Measurements from ENCODE around the gene SPART. TPM values are rescaled to one million over a fixed set of nuclear protein-coding genes. Genes with fewer than 3 reads are reported as not detected.

SPART gene
- total RNA-seq, 1 donor from 2014 or later: 14.2 TPM

Other genes starting within 250 kb of the SPART start
- 1.5 TPM for gene DCLK1, start 215.0 kb downstream of the SPART start, total RNA-seq
- 0.16 TPM for gene SOHLH2, start 131.8 kb downstream of the SPART start, total RNA-seq
- gene CCDC169, start 48.6 kb downstream of the SPART start, total RNA-seq: 0.40 TPM
- gene CCNA1, start 86.1 kb upstream of the SPART start, total RNA-seq: 3.1 TPM